ENCODE data around the gene COQ10A.
A peak's percentile ranks its signal among the peaks of the same experiment; 100 is the strongest.
"Not testable (repeated sequence)": the region's sequence is repeated elsewhere in the genome, so short reads cannot be mapped to it uniquely, and the experiment has no call there.

COQ10A gene

DNA sequence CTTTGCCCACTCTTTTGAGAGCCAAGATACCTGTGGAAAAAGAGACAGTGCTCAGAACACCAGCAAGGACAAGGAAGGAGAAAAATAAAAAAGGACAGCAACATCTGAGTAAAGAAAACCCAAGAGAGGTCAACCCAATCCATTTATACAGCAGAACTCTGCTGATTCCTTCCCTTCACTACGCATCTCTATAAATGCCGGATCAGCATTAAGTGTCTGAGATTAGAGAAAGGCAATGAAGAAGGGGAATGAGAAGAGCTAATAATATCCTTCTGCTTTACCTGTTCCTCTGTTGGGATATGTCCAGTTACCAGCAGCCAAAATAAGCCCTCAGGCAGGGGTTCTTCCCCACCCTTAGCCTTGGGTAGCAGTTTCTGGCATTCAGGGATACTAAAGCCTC is 15.8 kb downstream of the COQ10A start:
- FAIRE-seq, result no peak

GRCh38 chr12:56284263-56284662 is 17.5 kb downstream of the COQ10A start:
- not testable (repeated sequence) for FAIRE-seq

DNA sequence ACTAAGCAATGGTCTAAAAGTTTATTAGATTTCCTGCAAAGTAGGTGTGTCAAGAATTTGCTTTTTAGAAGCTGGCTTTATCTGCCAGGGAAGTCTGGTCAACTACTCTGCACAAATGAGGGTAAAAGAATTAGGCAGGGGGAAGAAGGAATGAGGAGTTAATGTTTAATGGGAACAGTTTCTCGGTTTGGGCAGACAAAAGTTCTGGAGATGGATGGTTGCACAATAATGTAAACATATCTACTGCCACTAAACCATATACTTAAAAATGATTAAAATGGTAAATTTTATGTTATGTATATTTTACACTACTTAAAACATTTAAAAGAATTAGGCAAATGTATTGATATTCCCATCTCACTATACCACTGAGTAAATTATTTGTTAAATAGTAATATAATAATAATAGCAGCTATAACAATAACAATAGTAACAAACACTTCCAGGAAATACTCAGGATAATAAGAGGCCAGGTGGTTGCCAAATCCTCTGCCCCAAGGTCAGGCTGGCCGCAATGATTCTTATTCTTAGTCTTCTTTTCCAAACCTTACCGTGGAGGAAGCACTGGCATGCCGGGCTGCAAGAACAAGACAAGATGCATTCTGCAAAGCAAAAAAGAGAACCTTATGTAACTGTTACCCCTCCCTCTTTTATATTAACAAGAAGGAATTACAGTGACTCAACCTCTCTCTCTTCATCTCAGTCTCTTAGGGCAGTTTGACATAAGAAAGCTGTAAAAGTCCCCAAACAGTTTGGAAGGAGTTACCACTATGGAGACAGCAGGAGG is 19.5 kb downstream of the COQ10A start:
- no peak for FAIRE-seq

- no peak for FAIRE-seq
Measured at GRCh38 chr12:56288705-56289387, 22.1 kb downstream of the COQ10A start.

DNA sequence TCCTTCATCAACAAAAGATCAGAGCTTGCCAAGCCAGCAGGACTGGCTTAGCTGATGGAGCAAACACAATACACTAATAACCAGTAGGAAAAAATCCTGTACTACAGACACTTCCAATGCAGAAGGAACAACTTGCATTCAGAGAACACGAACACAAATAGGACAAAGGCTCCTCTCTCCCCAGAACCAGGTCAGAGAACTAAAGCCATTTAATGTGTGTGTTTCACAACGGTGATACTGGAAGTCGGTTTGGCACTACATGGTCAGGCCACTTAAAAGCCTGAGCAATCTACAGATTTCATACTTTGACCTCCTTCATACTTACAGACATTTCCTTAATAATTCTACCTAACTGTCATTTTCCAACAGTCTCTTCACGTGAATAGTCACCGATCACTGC is 27.1 kb downstream of the COQ10A start:
- no peak for FAIRE-seq

DNA sequence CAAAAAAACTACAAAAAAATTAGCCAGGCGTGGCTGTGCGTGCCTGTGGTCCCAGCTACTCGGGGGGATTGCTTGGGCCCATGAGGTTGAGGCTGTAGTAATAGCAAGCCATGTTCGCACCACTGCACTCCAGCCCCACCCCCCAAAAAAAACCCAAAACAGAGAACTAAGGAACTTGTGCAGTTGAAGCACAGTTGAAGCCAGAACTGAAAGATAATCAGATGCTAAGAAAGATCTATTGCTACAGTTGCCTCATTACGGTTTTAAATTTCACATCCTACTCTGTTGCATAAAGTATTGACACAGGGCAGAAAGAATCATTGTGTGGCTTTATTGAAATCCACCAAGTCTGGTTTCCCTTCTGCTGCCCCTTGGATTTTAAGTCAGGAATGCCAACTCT is 29.6 kb downstream of the COQ10A start:
- FAIRE-seq, result no peak

DNA sequence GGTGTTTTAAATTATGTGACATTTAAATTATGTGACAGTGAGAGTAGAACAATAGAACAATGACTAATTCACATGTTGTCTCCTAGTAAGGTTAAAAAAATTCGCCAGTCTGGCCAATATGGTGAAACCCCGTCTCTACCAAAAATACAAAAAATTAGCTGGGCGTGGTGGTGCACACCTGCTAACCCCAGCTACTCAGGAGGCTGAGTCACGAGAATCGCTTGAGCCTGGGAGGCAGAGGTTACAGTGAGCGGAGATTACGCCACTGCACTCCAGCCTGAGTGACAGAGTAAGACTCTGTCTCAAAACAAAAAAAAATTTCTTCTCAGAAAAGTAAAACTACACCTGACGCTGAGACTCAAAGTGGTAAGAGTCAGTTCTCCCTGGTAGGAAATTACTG is 30.7 kb downstream of the COQ10A start:
- FAIRE-seq, result no peak

DNA sequence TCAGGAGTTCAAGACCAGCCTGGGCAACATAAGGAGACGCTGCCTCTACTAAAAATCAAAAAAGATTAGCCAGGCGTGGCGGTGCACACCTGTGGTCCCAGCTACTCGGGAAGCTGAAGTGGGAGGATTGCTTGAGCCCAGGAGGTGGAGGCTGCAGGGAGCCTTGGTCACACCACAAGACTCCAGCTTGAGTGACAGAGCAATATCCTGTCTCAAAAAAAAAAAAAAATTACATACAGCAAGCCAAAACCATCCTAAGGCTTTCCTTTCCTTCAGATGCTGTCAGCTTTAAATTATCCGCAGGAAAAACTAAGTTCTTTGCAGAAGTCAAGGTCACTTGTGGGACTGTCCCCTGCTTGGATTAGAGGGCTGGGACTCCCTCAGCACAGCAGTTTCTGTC is 32.1 kb downstream of the COQ10A start:
- FAIRE-seq, result no peak

DNA sequence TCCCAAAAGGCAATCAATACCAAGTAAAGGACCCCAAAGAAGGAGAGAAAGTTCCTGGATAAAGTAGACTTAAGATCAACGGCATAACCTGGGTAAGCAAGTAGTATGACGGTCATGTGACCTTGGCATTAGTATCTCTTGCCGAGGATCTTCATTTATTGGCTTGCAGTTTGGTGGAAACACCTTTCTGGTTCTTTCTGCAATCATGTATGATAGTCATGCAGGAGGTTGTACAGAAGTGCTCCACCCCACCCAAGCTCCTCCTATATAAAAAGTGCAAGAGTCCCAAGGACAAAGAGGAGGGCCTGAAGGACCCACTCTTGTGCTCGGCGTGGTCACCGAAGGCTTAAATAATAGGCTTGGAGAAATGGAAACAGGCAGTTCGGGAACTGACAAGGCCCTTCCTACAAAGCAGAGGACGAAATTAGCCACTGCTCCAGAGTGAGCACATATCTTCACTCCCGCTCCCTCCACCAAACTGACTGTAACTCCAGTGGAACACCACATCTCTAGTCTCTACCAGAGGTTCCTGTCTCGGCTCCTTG is 32.6 kb downstream of the COQ10A start:
- no peak for FAIRE-seq

DNA sequence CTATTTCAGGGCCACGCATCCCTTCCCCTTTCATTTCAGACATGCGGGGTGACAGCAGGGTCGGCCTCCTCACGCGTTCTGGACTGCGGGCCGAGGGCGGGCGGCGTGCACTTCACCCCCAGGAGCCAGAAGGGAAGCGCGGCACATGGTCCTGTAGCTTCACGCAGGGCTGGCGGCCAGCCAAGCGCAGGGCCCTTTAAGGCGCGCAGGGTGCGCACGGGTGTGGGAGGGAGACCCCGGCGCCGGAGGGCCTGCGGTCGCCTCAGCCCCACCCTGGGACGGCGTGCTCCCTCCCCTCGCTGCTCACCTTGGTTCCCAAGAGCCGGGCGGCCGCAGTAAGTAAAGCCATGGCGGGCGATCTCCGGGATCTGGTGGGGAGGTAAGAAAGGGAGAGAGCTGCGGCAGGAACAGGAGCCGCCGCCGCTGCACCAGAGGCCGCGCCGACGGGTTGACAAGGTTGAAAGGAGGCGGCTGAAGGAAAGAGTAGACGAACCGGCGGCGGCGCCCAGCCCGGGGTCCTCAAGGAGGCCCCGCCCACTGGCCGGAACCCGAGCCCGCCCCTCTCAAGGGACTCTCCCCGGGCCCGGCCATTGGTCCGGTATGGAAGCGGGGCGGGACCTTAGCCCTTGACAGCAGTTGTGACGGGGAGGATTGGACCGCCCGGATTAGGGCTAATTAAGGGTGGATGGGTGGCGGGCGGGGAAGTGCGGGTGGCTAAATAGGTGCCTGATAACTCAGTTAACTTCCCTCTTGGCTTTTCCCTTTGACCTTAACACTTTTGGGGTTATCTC is 33.3 kb downstream of the COQ10A start, which contains the start of gene CS:
Gene CS, minus strand, starts transcription at position 478 of the 791 bp plus-strand sequence. Its CDS starts 129 bp downstream, at position 349.
- peak; percentile 81 for FAIRE-seq

DNA sequence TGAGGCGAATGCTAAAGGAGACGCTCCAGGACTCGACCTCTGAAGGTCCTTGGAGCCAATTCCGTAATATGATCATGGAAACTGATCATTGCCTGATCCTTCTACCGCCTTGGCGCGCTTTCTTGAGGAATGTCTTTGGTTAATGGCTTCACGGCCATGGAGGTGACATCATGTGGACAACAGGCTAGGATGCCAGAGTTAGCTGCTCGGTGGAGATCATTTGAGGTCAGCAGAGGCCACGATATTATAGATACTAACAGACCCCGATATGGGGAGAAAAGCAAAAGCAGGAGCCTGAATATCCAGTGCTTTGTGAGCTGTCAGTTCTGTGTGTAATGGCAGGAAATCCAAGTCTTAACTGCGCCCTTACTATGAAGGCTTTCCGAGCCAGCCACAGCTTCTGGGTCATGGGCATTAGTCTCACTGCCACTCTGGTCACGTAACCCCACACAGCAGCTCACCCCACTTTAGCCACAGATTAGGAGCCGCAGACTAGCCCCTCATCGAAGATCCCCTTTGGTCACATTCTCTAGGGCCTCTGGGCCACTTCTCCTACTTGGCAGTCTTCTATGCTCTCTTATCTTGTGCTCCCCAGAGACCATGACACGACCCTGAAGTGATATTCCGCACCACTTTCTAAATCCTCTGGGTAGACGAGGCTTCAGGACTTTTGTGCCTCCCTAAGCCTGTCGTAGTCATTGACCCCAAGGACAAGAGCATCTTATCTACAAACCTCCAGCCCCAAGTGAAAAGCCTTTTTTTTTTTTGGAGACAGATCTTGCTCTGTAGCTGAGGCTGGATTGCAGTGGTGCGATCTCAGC is 34.1 kb downstream of the COQ10A start:
- no peak for FAIRE-seq

DNA sequence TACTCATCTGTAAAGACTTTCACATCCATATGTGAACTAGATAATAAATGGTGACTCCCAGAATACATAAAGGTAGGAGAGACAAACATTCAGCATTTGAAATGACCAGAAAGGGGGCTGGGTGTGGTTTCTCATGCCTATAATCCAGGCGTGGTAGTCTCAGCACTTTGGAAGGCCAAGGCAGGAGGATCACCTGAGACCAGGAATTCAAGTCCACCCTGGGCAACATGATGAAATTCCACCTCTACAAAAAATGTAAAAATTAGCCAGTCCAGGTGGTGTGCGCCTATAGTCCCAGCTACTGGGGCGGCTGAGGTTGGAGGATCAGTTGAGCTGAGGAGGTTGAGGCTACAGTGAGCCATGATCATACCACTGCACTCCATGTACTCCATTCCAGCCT is 37.5 kb downstream of the COQ10A start:
- FAIRE-seq, result no peak

DNA sequence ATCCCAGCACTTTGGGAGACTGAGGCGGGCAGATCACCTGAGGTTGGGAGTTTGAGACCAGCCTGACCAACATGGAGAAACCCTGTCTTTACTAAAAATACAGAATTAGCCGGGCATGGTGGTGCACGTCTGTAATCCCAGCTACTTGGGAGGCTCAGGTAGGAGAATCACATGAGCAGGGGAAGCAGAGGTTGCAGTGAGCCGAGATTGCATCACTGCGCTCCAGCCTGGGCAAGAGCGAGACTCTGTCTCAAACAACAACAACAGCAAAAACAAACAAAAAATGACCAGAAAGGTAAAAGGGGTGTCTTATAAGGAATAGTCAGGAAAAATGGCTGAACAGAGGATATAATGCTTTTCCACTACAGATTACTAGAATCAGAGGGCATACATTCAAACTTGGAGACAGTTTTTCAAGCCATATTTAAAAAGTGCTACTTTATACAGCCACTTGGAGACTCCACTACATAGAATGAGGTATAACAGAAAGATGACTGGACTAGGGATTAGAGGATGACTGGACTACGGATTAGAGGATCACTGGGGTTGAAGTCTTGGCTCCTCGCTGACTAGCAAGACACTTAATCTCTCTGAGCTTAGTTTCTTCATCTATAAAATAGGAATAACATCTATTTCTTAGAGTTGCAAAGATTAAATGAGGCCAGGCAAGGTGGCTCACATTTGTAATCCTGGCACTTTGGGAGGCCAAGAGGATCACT is 38.3 kb downstream of the COQ10A start:
- FAIRE-seq, result no peak

DNA sequence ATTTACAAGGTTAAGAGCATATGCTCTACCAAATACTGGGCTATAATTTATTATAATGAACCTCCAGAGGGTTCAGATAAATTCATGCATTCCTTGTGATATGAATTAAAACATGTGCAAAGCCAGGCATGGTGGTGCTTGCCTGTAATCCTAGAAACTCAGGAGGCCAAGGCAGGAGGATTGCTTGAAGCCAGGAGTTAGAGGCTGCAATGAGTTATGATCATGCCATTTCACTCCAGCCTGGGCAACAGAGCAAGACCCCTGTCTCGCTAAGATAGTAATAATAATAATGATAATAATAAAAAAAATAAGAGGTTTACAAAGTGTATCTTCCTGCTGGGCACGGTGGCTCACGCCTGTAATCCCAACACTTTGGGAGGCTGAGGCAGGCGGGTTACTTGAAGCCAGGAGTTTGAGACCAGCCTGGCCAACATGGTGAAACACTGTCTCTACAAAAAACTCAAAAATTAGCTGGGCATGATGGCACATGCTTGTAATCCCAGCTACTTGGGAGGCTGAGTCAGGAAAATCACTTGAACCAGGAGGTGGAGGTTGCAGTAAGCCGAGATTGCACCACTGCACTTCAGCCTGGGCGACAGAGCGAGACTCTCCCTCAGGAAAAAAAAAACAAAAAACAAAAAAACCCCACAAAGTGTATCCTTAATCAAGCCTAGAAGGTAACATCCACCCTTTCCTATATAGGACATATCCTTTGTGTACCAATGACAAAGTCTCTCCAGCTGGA is 40.7 kb downstream of the COQ10A start:
- no peak for FAIRE-seq

GRCh38 chr12:56308714-56309113 is 42.0 kb downstream of the COQ10A start:
- FAIRE-seq, result no peak

- FAIRE-seq, result no peak
Measured at GRCh38 chr12:56311003-56311402, 44.3 kb downstream of the COQ10A start.

GRCh38 chr12:56315249-56315621 is 48.5 kb downstream of the COQ10A start:
- FAIRE-seq, result no peak

DNA sequence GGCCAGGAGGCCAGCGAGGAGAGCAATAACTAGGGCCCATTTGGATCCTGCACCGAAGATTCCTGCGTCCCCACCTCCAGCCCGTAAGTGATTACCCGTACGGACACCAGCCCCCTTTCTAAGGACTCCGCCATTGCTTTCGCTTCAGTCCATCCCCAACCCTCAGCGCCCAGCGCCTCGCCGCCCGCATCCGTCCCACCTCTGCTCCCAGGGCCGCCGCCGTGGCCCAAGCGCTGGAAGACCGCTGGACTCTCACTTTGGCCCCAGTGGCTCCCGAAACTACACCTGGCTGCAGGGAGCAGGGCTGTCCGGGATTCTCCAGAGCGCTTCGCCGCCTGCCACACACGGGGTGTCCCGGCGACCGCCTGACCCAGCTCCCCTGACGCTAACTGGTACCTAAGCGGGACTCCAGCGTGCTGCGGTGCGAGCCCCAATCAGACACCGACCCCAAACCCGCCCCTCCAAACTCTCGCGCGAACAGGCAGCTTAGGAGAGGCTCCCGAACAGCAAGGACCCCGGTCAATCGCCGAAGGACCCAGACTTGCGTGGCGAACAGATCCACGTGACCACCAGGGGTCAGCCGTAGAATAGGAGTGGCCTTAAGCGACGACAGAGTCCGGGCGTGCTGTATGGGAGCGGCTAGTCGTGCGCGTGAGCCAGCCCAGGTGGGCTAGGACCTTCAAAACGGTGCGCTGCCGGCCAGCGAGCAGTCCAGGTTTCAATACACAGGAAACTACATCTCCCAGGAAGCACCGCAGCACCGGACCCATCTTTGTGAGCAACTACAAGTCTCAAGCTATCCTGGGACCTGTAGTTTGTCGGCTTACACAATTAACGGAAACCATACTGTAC is 49.1 kb downstream of the COQ10A start, which contains the start of gene CNPY2:
Gene CNPY2, minus strand, starts transcription at position 367 of the 852 bp plus-strand sequence. CDS start 771 bp downstream, outside the sequence.
- FAIRE-seq, result peak; percentile 62

DNA sequence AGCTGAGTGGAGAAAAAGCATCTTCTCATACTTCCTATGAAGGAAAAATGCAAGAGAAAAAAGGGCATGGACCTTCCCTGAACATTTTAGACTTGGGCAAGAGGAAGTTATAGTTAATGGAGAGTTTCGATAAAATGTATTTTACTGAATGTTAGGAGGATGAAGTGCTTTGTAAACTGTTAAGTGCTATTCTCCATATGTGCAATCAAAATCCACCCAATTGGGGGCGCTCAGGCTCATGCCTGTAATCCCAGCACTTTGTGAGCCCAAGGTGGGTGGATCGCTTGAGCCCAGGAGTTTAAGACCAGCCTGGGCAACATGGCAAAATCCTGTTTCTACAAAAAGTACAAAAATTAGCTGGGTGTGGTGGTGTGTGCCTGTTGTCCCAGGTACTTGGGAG is 50.9 kb downstream of the COQ10A start:
- no peak for FAIRE-seq

Data from endometrium (tissue), 2 donors.